Esophagus muscularis mucosa (tissue), 4 donors: ENCODE data around the gene NOP56. TPM values are rescaled to one million over a fixed set of nuclear protein-coding genes. Genes with fewer than 3 reads are reported as not detected.
A peak's percentile ranks its signal among the peaks of the same experiment; 100 is the strongest.

Source experiments
- DNase-seq: peaks from one replicate; pipeline ENCODE4 v3.0.0-alpha.2; 2017; ENCODE audit errors: extremely low spot score
- H3K27ac ChIP-seq, 4 donors: fragments of 200-600 bp; sonication (generic); replicated peaks in 1 of 4; 1 replicate in 3 of 4; 2 replicates in 1 of 4; pipeline ENCODE4 v1.5.1; 2016 to 2019; ENCODE audit warnings: mild to moderate bottlenecking in 1 of 4
- H3K27me3 ChIP-seq, 4 donors: fragments of 200-600 bp; sonication (generic); one replicate each; pipeline versions ENCODE4 v1.5.1 to v1.6.0; 2016 to 2019
- H3K36me3 ChIP-seq, 4 donors: fragments of 200-600 bp; sonication (generic); one replicate each; pipeline ENCODE4 v1.5.1; 2016 to 2019
- H3K4me1 ChIP-seq, 4 donors: fragments of 200-600 bp; sonication (generic); one replicate each; pipeline ENCODE4 v1.5.1; 2016 to 2019
- H3K4me3 ChIP-seq, 4 donors: fragments of 200-600 bp; sonication (generic); 1 replicate in 2 of 4; 2 replicates in 2 of 4; pipeline ENCODE4 v1.5.1; 2016 to 2019; ENCODE audit warnings: mild to moderate bottlenecking in 4 of 4, moderate library complexity in 1 of 4
- H3K9me3 ChIP-seq, 4 donors: fragments of 200-600 bp; sonication (generic); 1 replicate in 3 of 4; 2 replicates in 1 of 4; pipeline ENCODE4 v1.5.1; 2016 to 2019
- CTCF ChIP-seq, 3 experiments: fragments of 200-600 bp in 2 of 3; fragments of 450-650 bp in 1 of 3; sonication (generic) in 2 of 3; IDR thresholded peaks; one replicate each; pipeline ENCODE4 v1.5.1; 2017 to 2019; ENCODE audit warnings: antibody characterized with exemption in 3 of 3, mild to moderate bottlenecking in 2 of 3, moderate library complexity in 1 of 3
- EP300 ChIP-seq: sonication (generic); formaldehyde crosslinking; IDR thresholded peaks from one replicate; pipeline ENCODE4 v1.6.1; 2017; ENCODE audit warnings: antibody characterized with exemption
- POLR2A ChIP-seq: fragments of 450-650 bp; IDR thresholded peaks from one replicate; pipeline ENCODE4 v1.6.1; 2017; ENCODE audit warnings: antibody characterized with exemption, moderate library complexity, mild to moderate bottlenecking, low read depth
- POLR2AphosphoS5 ChIP-seq, 2 donors: sonication (generic); formaldehyde crosslinking; IDR thresholded peaks; one replicate each; pipeline ENCODE4 v1.6.1; 2017; ENCODE audit warnings: antibody characterized with exemption in 2 of 2
- WGBS: methylation state at CpG from one replicate; pipeline ENCODE4 v1.1.5; 2018; 5-methylcytosine and 5-hydroxymethylcytosine counted together
- intact Hi-C: fragments of 100-400 bp; cut with DNase I; formaldehyde crosslinking; loops from one replicate; pipeline ENCODE4 v1.15.1; 2023
- total RNA-seq, 4 donors: library from RNA; depleted of rRNA; stranded (reverse); fragments of >200 nt; gene quantifications; one replicate each; pipeline versions ENCODE4 v1.1.0 to v1.2.1, GENCODE V29; 2016

NOP56 gene
- total RNA-seq, 4 donors from 2014 or later, result 31.6 to 96.4 (median 62.8) TPM

DNA sequence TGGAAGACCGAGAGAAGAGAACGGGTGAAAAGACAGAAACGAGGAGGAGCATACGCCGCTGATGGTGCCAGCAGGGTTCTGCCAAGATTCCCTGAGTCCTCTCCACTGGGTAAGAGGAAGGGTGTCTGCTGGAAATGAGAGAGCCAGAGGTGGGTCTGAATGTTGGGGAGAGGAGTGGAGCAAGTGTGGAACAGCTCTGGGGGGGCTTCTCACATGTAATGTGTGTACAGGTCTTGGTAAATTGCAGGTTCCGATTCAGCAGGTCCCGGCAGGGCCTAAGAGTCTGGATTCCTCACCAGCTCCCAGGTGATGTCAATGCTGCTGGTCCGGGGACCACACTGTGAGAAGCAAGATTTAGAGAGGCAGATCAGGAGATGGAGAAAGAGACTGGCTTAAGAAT lies 38.7 kb downstream of the NOP56 start:
- H3K9me3 ChIP-seq, result no peaks in the 10 kb centered on the region
- peaks cover 8 to 31% (median 29%) of the 10 kb centered on the region in 4 donors for H3K4me1 ChIP-seq
- peak overlapping the region; percentile 86 to 95 (median 93) for H3K27ac ChIP-seq
- WGBS, result 81% methylated on average over 8 of the region's 8 CpGs
- H3K36me3 ChIP-seq, result peaks cover 0 to 4% (median 0%) of the 10 kb centered on the region in 4 donors
- intact Hi-C loops, result loop anchor here (5.0 to 10.0 kb wide), 2 partner anchors 61 to 154 kb away; partner anchors contain the start of genes PCED1A and VPS16
- TF ChIP-seq POLR2A, result no peak
- no peak for TF ChIP-seq EP300
- no peak for TF ChIP-seq CTCF (IDR thresholded peaks at IDR 0.05)
- TF ChIP-seq POLR2AphosphoS5 (IDR thresholded peaks at IDR 0.05), result no peak
- H3K27me3 ChIP-seq, result peaks cover 0 to 12% (median 0%) of the 10 kb centered on the region in 4 donors
- no peak for DNase-seq
- no peak overlapping the region for H3K4me3 ChIP-seq

DNA sequence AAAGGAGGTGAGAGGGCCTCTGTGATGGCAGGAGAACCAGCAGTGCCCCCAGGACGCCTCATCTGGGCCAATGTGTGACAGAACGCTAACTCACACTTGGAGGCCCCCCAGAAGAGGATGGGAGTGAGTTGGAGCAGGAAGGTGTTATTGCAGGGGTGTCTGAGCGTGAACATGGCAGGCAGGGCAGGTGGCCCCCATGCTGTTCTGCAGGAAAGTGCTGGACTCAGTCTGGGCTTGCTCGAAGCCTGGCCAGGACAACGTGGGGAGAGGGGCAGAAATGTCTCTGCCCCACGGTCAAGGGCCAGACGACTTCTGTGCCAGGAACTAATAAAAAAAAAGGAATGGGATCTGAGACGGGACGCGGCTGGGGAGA lies 39.2 kb downstream of the NOP56 start:
- 70% methylated on average over 10 of the region's 10 CpGs for WGBS
- no peaks in the 10 kb centered on the region for H3K9me3 ChIP-seq
- peak overlapping the region; percentile 70 to 82 (median 70) for H3K4me3 ChIP-seq
- peak overlapping the region; percentile 86 to 95 (median 93) for H3K27ac ChIP-seq
- H3K4me1 ChIP-seq, result peaks cover 8 to 31% (median 29%) of the 10 kb centered on the region in 4 donors
- H3K36me3 ChIP-seq, result peaks cover 0 to 4% (median 0%) of the 10 kb centered on the region in 4 donors
- intact Hi-C loops, result loop anchor here (2.0 to 10.0 kb wide), 4 partner anchors 27 to 153 kb away; partner anchors contain the start of genes IDH3B, NOP56, PCED1A and VPS16
- H3K27me3 ChIP-seq, result peaks cover 0 to 12% (median 0%) of the 10 kb centered on the region in 4 donors
- TF ChIP-seq POLR2AphosphoS5 (IDR thresholded peaks at IDR 0.05) (no peak), POLR2A (no peak), EP300 (no peak)
- DNase-seq, result no peak

GRCh38 chr20:2692036-2692885 lies 39.8 kb downstream of the NOP56 start, which contains the start of gene EBF4:
TSS of gene EBF4 (plus strand) at chr20:2692780. CDS start at chr20:2693646, 866 bp downstream.
- intact Hi-C loops, result loop anchor here (2.0 to 10.0 kb wide), 4 partner anchors 27 to 153 kb away; partner anchors contain the start of genes IDH3B, NOP56, PCED1A and VPS16
- Histone ChIP-seq H3K9me3 (no peaks in the 10 kb centered on the region), H3K27ac (peak within 1 kb of the TSS; percentile 86 to 95 (median 93)), H3K4me3 (peak within 1 kb of the TSS; percentile 70 to 82 (median 70)), H3K36me3 (peaks cover 0 to 4% (median 0%) of the 10 kb centered on the region in 4 donors), H3K4me1 (peaks cover 8 to 31% (median 29%) of the 10 kb centered on the region in 4 donors), H3K27me3 (peaks cover 0 to 12% (median 0%) of the 10 kb centered on the region in 4 donors)
- WGBS, result 4% methylated on average over 24 of the region's 106 CpGs
- DNase-seq, result no peak
- peak; percentile 51 to 68 for TF ChIP-seq POLR2AphosphoS5 (IDR thresholded peaks at IDR 0.05)
- TF ChIP-seq POLR2A, result no peak

- H3K36me3 ChIP-seq, result peaks cover 0 to 4% (median 0%) of the 10 kb centered on the region in 4 donors
- TF ChIP-seq CTCF (IDR thresholded peaks at IDR 0.05) (no peak), POLR2A (no peak), POLR2AphosphoS5 (IDR thresholded peaks at IDR 0.05) (no peak), EP300 (no peak)
- WGBS, result no CpG with 5 or more reads among the region's 64 CpGs
- peak overlapping the region; percentile 70 to 82 (median 70) for H3K4me3 ChIP-seq
- intact Hi-C loops, result loop anchor here (2.0 to 10.0 kb wide), 4 partner anchors 28 to 152 kb away; partner anchors contain the start of genes IDH3B, NOP56, PCED1A and VPS16
- no peak for DNase-seq
- H3K27me3 ChIP-seq, result peaks cover 0 to 12% (median 0%) of the 10 kb centered on the region in 4 donors
- no peaks in the 10 kb centered on the region for H3K9me3 ChIP-seq
- peaks cover 8 to 30% (median 29%) of the 10 kb centered on the region in 4 donors for H3K4me1 ChIP-seq
- peak overlapping the region; percentile 68 to 95 (median 84) for H3K27ac ChIP-seq
These were observed 40.5 kb downstream of the NOP56 start for GRCh38 chr20:2692886-2693285.

DNA sequence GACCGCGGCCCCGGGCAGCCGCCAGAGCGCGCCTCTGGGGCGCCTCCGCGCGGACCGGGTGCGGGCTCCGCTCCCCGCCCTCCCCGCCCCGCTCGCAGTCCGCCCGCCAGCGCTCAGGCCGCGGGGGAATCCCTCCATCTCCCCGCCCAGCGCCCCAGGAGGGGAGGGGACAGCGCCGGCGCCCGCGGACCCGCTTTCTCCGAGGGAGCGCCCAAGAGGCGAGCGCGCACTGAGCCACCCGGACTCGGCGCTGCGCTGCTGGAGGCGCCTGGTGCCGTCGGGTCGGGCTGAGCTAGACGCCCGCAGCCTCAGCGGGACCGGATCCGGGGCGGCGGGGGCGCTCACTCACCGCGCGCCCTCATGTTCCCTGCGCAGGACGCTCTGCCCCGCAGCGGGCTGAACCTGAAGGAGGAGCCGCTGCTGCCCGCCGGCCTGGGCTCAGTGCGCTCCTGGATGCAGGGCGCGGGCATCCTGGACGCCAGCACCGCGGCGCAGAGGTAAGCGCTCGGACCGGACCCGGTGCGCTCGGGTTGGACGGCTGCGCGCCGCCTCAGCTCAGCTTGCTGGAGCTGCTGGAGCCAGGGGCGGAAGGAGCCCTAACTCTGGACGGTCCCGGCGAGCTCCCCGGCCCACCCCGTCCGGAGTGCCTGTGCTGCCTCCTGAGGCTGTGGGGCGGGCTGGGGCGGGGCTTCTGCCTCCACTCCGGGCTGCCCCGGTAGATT lies 41.0 kb downstream of the NOP56 start:
- H3K4me3 ChIP-seq, result peak overlapping the region; percentile 70 to 82 (median 70)
- H3K9me3 ChIP-seq, result no peaks in the 10 kb centered on the region
- peaks cover 8 to 27% (median 25%) of the 10 kb centered on the region in 4 donors for H3K4me1 ChIP-seq
- intact Hi-C loops, result loop anchor here (2.0 to 10.0 kb wide), 4 partner anchors 29 to 151 kb away; partner anchors contain the start of genes IDH3B, NOP56, PCED1A and VPS16
- peak overlapping the region; percentile 68 to 95 (median 84) for H3K27ac ChIP-seq
- TF ChIP-seq POLR2A (no peak), EP300 (no peak), POLR2AphosphoS5 (IDR thresholded peaks at IDR 0.05) (no peak), CTCF (IDR thresholded peaks at IDR 0.05) (peak in 1 of 3 experiments; percentile 6)
- H3K27me3 ChIP-seq, result peaks cover 0 to 12% (median 0%) of the 10 kb centered on the region in 4 donors
- no peak for DNase-seq
- no CpG with 5 or more reads among the region's 89 CpGs for WGBS
- H3K36me3 ChIP-seq, result peaks cover 0 to 4% (median 0%) of the 10 kb centered on the region in 4 donors
